ENCODE measurements around the gene PDE4D. TPM values are rescaled to one million over a fixed set of nuclear protein-coding genes. Genes with fewer than 3 reads are reported as not detected.

PDE4D gene
- total RNA-seq, 1 donor from 2014 or later = 7.6 TPM

GRCh38 chr5:59887274-59887673 is 6.3 kb downstream of the PDE4D start:
- H3K9me3 Mint-ChIP-seq (ENCODE audit: low read depth) = no peaks in the 10 kb centered on the region
- no peak for DNase-seq (ENCODE audit: low spot score, unreplicated experiment)
- H3K27me3 Mint-ChIP-seq = peaks cover 33% of the 10 kb centered on the region
- H3K4me1 Mint-ChIP-seq (ENCODE audit: low read depth) = peaks cover 1% of the 10 kb centered on the region
- H3K4me3 Mint-ChIP-seq (ENCODE audit: low read depth) = no peak overlapping the region
- TF ChIP-seq, protein P1, sequence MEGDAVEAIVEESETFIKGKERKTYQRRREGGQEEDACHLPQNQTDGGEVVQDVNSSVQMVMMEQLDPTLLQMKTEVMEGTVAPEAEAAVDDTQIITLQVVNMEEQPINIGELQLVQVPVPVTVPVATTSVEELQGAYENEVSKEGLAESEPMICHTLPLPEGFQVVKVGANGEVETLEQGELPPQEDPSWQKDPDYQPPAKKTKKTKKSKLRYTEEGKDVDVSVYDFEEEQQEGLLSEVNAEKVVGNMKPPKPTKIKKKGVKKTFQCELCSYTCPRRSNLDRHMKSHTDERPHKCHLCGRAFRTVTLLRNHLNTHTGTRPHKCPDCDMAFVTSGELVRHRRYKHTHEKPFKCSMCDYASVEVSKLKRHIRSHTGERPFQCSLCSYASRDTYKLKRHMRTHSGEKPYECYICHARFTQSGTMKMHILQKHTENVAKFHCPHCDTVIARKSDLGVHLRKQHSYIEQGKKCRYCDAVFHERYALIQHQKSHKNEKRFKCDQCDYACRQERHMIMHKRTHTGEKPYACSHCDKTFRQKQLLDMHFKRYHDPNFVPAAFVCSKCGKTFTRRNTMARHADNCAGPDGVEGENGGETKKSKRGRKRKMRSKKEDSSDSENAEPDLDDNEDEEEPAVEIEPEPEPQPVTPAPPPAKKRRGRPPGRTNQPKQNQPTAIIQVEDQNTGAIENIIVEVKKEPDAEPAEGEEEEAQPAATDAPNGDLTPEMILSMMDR (IDR thresholded peaks at IDR 0.05; ENCODE audit: unreplicated experiment) = no peak
- no peaks in the 10 kb centered on the region for H3K36me3 Mint-ChIP-seq (ENCODE audit: insufficient read depth)
- H3K27ac Mint-ChIP-seq = no peak overlapping the region

- no peak for DNase-seq (ENCODE audit: low spot score, unreplicated experiment)
- no peaks in the 10 kb centered on the region for H3K9me3 Mint-ChIP-seq (ENCODE audit: low read depth)
- H3K4me3 Mint-ChIP-seq (ENCODE audit: low read depth) = no peak overlapping the region
- H3K27ac Mint-ChIP-seq = no peak overlapping the region
- H3K36me3 Mint-ChIP-seq (ENCODE audit: insufficient read depth) = no peaks in the 10 kb centered on the region
- H3K27me3 Mint-ChIP-seq = no peaks in the 10 kb centered on the region
- no peaks in the 10 kb centered on the region for H3K4me1 Mint-ChIP-seq (ENCODE audit: low read depth)
- TF ChIP-seq, protein P1 (IDR thresholded peaks at IDR 0.05; ENCODE audit: unreplicated experiment) = no peak
Observed at GRCh38 chr5:59874675-59875074, 18.9 kb downstream of the PDE4D start.

DNA sequence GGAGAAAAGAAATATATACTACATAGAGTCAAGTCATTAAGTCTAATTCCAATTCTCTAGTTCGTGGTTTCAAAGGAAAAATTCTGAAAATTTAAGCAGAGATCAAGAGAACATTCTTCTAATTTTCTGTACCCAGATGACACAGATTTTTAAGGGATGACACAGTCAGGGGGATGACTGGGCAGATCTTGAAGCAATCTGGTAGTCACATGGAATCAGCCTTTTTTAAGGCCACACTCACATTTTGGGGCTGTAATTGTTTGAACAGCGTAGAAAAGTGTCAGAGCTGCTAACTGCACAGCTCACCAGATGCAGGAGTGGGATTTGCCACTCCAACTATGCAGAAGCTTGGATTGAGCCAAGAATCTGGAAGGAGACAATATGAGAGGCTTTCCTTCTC is 20.4 kb downstream of the PDE4D start:
- Mint-ChIP-seq H3K36me3 (ENCODE audit: insufficient read depth) (no peaks in the 10 kb centered on the region), H3K4me3 (ENCODE audit: low read depth) (no peak overlapping the region)
- TF ChIP-seq, protein P1 (IDR thresholded peaks at IDR 0.05; ENCODE audit: unreplicated experiment) = no peak

GRCh38 chr5:59866661-59867060 is 26.9 kb downstream of the PDE4D start:
- TF ChIP-seq, protein P1 (IDR thresholded peaks at IDR 0.05; ENCODE audit: unreplicated experiment) = no peak

More for the DNA sequence above, 20.4 kb downstream of the PDE4D start:
- Mint-ChIP-seq H3K9me3 (ENCODE audit: low read depth) (no peaks in the 10 kb centered on the region), H3K4me1 (ENCODE audit: low read depth) (no peaks in the 10 kb centered on the region), H3K27ac (no peak overlapping the region), H3K27me3 (no peaks in the 10 kb centered on the region)
- no peak for DNase-seq (ENCODE audit: low spot score, unreplicated experiment)

DNA sequence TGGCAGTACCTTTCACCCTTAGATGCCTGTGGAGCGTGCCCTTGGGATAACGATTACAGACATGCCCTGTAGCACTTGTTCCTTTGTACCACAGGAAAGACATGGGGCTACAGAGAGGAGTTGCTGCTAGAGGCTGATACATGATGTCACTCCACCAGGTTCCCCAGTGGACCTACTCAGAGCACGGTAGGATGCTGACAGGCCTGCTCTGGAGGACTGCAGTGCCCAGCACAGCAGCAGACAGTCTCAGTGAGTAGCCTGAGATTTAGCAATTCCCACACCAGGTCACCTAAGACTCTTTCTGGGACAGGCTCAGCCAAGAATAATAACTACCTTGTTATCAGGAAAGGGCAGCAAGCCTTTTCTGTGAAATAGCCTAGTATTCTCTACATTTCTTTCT is 28.8 kb downstream of the PDE4D start:
- TF ChIP-seq, protein P1 (IDR thresholded peaks at IDR 0.05; ENCODE audit: unreplicated experiment) = no peak
- no peak overlapping the region for H3K27ac Mint-ChIP-seq
- H3K9me3 Mint-ChIP-seq (ENCODE audit: low read depth) = no peaks in the 10 kb centered on the region
- no peak overlapping the region for H3K4me3 Mint-ChIP-seq (ENCODE audit: low read depth)
- H3K4me1 Mint-ChIP-seq (ENCODE audit: low read depth) = no peaks in the 10 kb centered on the region
- H3K27me3 Mint-ChIP-seq = no peaks in the 10 kb centered on the region
- H3K36me3 Mint-ChIP-seq (ENCODE audit: insufficient read depth) = no peaks in the 10 kb centered on the region
- no peak for DNase-seq (ENCODE audit: low spot score, unreplicated experiment)

More at GRCh38 chr5:59866661-59867060, 26.9 kb downstream of the PDE4D start:
- Mint-ChIP-seq H3K4me1 (ENCODE audit: low read depth) (no peaks in the 10 kb centered on the region), H3K27ac (no peak overlapping the region), H3K9me3 (ENCODE audit: low read depth) (no peaks in the 10 kb centered on the region), H3K27me3 (no peaks in the 10 kb centered on the region), H3K4me3 (ENCODE audit: low read depth) (no peak overlapping the region), H3K36me3 (ENCODE audit: insufficient read depth) (no peaks in the 10 kb centered on the region)
- DNase-seq (ENCODE audit: low spot score, unreplicated experiment) = no peak

All from progenitor cell of endocrine pancreas (in vitro differentiated cells).